ENCODE results near the gene ATP13A3.
"Not testable (repeated sequence)": the region's sequence is repeated elsewhere in the genome, so short reads cannot be mapped to it uniquely, and the experiment has no call there.

The ATP13A3 gene

DNA sequence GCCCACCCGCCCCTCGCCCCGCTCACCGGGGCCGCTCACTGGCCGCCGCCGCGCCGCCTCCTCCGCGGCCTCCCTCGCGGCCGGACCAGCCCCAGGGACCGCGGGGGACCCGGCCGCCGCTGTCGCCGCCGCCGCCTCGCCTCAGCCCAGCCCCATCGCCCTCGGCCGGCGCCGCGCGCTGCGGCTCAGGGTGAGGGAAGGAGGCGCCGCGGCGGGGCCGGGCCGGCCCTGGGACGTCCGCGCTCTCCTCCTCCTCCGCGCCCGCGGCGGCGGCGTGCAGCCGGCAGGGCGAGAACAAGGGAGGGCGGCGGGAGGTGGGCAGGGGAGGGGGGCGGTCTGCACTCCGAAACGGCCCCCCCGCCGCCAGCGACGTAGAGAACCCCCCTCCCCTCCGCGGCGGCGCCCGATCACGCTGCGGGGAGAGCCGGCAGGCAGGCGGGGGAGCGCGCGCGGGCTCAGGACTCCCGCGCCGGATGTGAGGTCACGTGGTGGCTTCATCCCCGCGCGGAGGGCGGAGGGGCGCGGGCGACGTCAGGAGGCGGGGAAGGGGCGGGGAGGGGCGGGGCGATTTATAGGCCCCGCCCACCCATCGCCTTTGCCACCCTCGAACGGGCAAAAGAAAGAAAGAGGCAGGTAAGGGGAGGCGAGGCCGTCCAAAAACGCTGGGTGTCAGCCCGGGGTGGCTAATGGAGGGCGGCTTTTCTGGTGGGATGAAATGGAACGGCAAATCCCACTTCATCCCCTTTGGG is at the start of gene ATP13A3:
ATP13A3 (minus strand) TSS at position 463 of the 749 bp plus-strand sequence. CDS start 24,812 bp downstream, outside the sequence.
- peak; percentile 81 for DNase-seq

DNA sequence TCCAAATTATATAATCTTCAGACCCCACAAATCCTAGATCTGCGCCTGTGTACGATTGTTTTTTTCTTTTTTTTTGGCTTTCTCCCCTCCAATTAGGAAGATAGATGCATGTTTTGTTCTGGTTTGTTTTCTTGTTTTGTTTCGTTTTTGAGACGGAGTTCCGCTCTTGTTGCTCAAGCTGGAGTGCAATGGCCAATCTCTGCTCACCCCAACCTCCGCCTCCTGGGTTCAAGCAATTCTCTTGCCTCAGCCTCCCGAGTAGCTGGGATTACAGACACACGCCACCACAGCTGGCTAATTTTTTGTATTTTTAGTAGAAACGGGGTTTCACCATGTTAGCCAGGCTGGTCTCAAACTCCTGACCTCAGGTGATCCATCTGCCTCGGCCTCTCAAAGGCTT is 48.4 kb upstream of the ATP13A3 start:
- not testable (repeated sequence) for DNase-seq

DNA sequence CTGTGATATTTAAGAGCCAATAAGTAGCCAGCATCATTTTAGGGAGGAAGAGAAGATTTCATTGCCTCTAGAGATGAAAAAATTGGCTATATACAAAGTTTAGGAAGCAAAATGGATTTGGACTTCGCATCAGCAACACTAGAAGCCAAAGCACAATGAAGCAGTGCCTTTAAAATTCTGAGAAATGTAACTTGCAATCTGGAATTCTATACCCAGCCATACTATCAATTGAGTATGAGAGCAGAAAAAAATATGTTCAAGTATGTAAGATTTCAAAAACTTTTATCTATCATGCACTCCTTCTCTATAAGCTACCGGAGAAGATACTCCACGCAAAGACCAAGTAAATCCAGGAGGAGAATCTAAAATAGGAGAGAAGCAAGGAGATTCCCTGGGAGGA is 47.4 kb upstream of the ATP13A3 start:
- no peak for DNase-seq

DNA sequence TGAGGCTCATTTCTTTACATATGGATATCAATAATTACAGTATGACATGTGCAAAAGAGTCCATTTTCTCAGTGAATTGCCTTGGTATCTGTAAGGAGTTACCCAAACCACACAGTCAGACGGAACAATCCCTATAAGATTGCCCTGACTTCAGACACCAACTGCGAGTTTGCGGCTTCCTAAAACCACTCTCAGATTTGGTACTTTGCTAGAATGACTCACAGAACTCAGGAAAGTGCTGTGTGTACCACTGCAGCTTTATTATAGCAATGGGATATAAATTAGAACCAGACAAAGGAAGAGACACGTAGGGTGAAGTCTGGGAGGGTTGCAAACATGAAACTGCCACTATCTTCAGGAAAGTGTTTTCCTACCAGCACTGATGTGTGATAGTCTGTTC is 45.8 kb upstream of the ATP13A3 start:
- no peak for DNase-seq

DNA sequence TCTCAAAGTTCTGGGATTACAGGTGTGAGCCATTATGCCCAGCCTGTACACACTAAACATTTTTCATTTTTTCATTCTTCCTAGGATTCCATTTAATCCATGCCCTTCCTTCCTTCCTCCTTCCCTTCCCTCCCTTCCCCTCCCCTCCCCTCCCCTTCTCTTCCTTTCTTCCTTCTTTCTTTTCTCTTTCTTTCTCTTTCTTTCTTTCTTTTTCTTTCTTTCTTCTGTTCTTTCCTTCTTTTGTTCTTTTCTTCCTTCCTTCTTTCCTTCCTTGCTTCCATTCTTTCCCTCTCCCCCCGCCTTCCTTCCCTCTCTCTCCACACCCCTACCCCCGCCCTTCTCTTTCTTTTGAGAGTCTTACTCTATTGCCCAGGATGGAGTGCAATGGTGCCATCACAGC is 40.9 kb upstream of the ATP13A3 start:
- no peak for DNase-seq

DNA sequence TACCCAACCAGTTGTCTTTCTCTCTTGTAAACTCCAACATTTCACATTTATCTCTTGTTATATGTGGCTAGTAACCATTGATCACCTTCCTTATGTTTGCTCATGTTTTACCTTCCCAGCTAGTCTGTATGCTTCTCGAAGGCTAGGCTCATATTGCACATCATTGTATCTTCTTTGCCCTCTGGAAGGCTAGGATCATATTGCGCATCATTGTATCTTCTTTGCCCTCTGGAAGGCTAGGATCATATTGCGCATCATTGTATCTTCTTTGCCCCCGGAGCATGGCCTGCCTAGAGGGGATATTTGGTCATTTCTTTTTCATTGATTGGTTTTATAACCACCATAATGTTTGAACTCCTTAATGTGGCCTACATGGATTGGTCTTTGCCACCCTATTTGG is 39.4 kb upstream of the ATP13A3 start:
- DNase-seq, result no peak

DNA sequence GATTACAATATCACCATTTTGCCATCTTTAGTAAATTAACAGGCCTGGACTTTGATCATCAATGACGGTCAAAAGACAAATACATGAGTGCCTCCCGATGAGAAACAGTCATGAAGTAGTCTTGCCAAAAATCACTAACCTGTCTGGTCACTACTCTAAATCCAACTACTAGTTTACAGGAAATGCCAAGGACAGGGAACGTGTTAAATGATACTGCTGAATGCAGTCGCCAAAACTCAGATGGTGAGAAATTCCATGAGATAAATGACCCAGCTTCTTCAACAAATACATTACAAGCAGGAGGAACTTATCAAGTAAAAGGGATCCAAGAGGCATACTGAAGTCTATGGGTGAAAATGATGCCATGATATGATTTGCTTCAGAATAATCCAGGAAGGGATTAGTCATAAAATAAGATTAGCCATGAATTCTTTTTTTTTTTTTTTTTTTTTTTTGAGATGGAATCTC is 35.8 kb upstream of the ATP13A3 start:
- no peak for DNase-seq

DNA sequence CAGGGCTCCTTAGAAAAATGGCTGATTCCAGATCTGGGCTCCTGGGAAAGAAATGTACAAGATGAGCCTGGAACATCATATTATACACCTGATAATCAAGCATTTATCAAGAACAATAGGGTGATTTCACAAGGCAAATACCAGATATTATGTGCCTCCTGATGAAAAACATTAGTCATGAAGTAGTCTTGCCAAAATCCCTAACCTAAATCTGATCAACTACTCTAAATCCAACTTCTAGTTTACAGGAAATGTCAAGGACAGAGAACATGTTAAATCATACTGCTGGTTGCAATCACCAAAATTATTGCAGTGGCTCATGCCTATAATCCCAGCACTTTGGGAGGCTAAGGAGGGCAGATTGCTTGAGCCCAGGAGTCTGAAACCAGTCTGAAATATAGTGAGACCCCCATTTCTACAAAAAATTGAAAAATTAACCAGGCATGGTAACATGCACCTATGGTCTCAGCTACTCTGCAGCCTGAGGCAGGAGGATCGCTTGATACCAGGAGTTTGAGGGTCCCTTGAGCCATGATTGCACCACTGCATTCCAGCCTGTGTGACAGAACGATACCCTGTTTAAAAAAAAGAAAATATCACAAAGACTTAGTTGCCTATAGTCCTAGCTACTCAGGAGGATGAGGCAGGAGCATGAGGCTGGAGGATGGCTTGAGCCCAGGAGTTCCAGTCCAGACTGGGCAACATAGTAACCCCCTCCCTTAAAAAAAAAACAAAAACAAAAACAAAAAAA is 34.9 kb upstream of the ATP13A3 start:
- DNase-seq, result no peak

DNA sequence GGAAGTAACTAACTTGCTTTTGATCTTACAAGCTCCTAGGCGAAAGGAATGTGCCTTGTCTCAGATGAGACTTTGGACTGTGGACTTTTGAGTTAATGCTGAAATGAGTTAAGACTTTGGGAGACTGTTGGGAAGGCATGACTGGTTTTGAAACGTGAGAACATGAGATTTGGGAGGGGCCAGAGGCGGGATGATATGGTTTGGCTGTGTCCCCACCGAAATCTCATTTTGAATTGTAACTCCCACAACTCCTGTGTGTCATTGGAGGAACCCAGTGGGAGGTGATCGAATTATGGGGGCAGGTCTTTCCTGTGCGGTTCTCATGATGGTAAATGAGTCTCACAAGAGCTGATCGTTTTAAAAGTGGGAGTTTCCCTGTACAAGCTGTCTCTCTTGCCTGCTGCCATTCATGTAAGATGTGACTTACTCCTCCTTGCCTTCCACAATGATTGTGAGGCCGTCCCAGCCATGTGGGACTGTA is 33.9 kb upstream of the ATP13A3 start:
- not testable (repeated sequence) for DNase-seq

DNA sequence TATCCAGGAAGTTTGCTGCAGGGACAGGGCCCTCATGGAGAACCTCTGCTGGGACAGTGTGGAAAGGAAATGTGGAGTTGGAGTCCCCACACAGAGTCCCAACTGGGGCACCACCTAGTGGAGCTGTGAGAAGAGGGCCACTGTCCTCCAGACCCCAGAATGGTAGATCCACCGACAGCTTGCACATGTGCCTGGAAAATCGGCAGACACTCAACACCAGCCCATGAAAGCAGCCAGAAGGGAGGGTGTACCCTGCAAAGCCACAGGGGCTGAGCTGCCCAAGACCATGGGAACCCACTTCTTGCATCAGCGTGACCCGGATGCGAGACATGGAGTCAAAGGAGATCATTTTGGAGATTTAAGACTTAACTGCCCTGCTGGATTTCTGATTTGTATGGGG is 33.4 kb upstream of the ATP13A3 start:
- DNase-seq, result not testable (repeated sequence)

DNA sequence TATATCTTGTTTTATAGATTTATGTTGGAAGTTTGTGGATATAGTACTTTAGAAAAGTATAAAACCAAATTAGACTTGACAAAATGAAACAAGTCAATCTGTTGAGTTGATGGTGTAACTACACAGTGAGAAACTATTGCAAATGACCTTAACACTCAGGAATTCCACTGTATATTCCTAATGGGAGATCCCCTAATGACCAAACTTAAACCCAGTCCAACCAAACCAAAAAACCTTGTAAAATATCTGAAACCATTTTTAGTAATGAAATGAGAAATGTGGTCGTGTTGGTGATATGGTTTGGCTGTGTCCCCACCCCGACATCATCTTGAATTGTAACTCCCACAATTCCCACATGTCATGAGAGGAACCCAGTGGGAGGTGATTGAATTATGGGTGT is 31.9 kb upstream of the ATP13A3 start:
- DNase-seq, result no peak

DNA sequence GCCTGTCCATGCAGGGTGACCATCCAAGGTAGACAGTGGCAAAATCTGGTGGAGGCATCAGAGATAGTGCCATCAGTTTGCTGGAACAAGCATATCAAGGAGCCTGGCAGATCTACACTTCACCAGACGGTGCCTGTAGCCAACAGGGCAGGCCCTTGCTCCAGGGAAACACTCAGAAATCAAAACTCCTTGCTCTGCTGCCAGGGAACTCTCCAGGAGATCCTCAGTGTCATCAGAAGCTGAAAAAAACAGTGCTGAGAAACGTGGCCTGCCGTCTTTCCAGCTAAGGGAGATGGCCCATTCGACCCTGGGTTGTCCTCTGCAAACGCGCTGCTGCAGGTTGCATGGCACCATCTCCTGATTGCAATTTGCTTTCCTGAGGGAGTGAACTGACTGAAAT is 30.5 kb upstream of the ATP13A3 start:
- no peak for DNase-seq

DNA sequence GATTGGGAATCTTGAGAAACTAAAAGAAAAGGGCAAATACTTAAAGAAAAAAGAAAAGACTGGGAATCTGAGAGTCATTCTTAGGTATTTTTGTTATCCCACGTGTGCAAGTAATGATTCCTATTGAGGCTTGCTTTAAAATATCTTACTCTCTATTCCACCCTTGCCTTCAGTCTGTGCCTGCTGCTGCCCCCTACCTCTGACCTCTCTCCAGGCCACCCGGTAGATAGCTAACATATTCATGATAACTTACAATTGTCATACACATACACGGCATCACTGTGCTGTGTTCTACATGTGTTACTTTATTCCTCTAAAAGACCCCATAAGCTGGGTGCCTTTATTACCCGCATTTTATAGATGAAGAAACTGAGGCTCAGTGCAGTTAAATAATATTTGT is 27.8 kb upstream of the ATP13A3 start:
- DNase-seq, result no peak

DNA sequence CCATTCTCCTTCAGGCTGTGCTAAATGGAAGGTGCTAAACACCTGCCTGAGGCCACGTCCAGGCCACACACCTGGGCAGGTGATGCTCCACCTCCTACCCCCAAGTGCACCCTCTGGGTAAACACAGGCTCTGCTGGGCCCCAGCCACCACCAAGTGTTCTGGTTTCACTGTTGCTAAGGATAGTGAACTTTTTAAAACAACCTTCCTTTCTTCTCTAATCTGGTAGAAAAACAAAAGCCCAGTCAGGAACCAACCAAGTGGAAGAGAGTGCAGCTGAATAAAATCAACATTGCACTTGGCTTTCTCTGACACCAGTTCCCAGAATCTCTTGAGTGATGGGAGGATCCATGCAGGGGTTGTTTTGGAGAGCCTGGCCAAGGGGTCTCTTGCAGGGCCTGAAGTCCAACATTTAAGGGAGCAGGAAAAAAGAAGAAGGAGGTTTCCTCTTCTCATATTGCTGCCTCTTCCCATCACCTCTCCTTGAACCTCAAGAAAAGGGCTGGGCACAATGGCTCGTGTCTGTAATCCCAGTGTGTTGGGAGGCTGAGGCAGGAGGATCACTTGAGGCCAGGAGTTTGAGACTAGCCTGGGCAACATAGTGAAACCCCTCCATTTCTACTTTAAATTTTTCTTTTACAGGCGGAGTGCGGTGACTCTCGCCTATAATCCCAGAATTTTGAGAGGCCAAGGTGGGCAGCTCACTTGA is 26.2 kb upstream of the ATP13A3 start:
- peak; percentile 89 for DNase-seq

DNA sequence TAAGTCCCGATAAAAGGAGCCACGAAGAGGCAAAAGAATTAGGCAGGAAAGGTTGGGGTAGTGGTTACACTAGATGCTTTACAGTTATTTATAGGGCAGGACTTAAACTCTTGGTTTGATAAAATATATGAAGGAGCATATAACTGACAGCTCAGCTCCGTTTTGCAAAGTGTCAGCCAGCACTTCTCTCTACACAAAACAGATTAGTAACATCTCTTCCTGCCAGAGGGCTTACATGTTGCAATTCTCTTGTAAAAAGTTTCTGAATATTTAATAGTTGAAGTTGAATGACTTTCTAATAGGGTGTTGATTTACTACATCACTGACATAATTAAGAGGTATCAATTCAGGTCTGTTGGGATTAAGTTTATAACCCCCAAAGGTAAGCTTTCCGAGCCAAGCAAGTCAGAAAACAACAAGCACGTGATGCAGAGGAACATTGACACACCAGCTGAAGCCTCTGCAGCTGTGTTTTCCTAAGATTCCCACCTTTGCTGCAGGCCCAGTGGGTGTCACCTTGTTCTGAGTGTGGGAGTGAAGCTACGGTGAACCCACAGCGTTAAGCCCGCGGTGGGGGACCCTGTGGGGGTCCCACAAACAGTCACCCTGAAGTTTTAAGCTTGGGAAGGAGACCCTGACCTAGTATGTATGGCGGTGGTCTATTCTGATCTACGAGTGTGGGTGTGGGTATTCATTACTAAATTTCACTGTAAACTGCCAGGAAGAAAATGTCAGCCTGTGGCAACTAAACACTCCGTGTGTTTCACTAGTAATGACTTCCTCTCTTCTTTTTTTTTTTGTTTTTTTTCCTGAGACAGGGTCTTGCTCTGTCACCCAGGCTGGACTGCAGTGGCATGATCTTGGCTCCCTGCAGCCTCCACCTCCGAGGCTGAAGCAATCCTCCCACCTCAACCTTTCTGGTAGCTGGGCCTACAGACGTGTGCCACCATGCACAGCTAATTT is 22.0 kb upstream of the ATP13A3 start:
- DNase-seq, result no peak

DNA sequence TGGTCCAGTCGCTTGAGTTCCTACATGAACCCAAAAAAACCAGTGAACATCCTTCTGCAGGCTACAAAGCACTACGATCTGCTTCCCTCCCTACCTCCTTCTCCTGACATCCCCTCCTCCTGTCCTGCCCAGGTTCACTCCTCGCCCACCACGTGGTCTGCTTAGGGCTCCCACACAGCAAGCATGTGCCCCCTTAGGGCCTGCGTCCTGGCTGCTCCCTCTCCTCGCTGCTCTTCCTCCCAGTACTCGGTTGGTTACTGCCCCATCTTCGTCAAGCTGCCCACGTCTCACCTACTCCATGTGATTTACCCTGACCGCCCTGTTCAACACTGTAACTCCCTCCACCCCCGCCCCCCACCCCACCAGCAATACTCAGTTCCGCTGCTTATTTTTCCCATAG is 20.8 kb upstream of the ATP13A3 start:
- no peak for DNase-seq

DNA sequence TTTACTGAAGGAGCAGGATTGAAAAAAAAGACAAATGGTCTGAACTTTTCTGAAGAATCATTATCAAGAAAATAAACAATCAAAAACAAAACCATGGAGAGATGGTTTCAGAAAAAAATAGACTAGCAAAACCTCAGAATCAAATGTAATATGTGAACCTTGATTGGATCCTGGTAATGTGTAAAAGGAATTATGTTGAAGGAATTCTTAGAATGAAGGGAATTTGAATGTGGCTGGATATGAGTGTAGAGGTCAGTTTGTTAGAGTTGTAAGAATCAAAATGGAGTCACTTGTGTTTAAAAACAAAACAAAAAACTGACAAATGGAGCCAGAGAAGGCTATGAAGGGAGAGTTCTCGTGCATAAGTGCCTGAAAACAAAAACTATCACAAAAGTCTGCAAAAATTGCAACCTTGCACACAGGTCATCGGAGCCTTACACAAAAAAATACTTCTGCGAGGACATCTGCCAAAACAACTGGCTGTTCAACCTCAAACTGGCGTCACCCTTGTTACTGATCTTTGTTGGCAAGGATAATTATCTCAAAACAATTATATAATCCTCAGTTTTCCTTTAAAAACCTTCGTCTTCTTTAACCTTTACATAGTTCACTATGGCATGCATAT is 19.1 kb upstream of the ATP13A3 start:
- DNase-seq, result no peak

DNA sequence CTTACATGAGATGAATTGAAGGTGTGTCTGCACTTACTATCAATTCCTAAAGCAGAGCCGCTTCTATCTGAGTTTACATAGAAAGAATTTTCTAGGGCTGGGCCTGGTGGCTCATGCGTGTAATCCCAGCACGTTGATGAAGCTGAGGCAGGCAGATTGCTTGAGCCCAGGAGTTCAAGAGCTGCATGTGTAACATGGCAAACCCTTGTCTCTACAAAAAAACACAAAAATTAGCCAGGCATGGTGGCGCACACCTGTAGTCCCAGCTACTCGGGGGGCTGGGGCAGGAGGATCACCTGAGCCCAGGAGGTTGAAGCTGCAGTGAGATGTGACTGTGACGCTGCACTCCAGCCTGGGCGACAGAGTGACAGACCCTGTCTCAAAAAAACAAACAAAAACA is 18.1 kb upstream of the ATP13A3 start:
- DNase-seq, result no peak

DNA sequence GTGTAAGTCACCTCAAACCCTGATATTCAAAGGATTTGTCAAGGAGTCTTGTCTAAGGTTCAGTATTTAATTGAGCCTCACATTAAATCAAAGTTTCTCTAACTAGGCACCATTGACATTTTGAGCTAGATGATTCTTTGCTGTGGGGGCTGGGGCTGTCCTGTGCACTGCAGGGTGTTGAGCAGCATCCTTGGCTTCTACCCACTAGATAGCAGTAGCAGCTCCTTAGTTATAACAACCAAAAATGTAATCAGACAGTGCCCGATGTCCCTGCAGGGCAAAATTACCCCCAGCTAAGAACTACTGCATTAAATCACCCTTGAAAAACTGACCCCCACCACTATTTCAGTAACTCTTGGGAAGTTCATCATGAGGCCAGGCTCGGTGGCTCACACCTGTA is 17.3 kb upstream of the ATP13A3 start:
- no peak for DNase-seq

DNA sequence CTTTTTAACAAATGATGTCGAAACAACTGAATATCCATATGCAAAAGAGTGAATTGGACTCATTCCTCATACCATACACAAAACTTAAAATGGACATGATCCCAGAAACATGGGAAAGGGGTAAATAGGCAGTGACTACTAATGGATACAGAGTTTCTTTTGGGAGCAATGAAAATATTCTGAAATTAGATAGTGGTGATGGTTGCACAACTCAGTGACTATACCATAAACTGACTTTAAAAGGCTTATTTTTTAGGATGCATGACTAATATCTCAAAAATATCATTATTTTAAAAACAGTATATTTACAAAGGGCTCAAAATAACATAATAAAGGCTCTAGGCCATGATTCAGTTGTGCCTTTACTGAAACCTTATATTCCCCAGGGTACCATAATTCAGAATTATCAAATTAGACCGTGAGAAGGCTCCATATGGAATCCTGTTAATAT is 16.3 kb upstream of the ATP13A3 start:
- no peak for DNase-seq

DNA sequence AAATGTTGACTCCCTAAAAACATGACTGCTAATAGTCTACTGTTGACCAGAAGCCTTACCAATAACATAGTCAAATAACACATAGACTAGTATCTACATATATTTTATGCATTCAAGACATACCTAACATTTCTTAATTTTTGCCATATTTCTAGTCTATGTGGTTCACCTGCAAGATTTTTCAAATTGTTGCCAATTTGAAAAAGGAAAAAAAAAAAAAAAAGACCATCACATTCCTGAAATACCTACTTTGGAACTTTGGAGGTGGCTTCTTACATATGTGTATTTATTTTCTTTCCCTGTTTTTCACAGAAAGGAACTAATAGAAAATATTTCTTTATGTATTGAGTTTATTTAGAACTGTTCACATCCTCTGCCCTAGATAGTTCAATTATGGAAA is 13.4 kb upstream of the ATP13A3 start:
- DNase-seq, result no peak

DNA sequence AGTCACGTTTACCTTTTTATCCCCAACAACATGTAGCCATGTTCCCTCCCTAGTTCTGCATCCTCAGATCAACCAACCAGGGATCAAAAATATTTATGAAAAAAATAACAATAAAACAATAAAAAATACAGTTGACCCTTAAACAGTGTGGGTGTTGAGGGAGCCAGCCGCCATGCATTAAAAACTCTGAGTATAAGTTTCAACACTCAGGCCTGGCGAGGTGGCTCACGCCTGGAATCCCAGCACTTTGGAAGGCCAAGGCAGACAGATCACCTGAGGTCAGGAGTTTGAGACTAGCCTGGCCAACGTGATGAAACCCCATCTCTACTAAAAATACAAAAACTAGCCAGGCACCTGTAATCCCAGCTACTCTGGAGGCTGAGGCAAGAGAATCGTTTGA is 12.7 kb upstream of the ATP13A3 start:
- DNase-seq, result not testable (repeated sequence)
